Measurements from ENCODE around the gene SLC12A8.

SLC12A8 gene

GRCh38 chr3:125194849-125195601 is 17.5 kb downstream of the SLC12A8 start:
- H3K4me1 ChIP-seq (ENCODE audit: control insufficient read depth, insufficient read depth, low read length): peaks cover 20% of the 10 kb centered on the region
- no peaks in the 10 kb centered on the region for H3K9me3 ChIP-seq (ENCODE audit: control insufficient read depth, insufficient read depth, low read length)
- H3K36me3 ChIP-seq (ENCODE audit: control insufficient read depth, insufficient read depth, low read length): peaks cover 3% of the 10 kb centered on the region
- no peak overlapping the region for H3K4me3 ChIP-seq (ENCODE audit: low read depth, low read length)
- no peaks in the 10 kb centered on the region for H3K27me3 ChIP-seq (ENCODE audit: control insufficient read depth, insufficient read depth, low read length)
- H3K9ac ChIP-seq (ENCODE audit: low read depth, low read length): no peak overlapping the region
- no peak overlapping the region for H3K27ac ChIP-seq (ENCODE audit: low read depth, low read length)

- Histone ChIP-seq H3K9ac (ENCODE audit: low read depth, low read length) (no peak overlapping the region), H3K4me3 (ENCODE audit: low read depth, low read length) (no peak overlapping the region), H3K27me3 (ENCODE audit: control insufficient read depth, insufficient read depth, low read length) (no peaks in the 10 kb centered on the region), H3K36me3 (ENCODE audit: control insufficient read depth, insufficient read depth, low read length) (peaks cover 8% of the 10 kb centered on the region), H3K27ac (ENCODE audit: low read depth, low read length) (no peak overlapping the region), H3K9me3 (ENCODE audit: control insufficient read depth, insufficient read depth, low read length) (no peaks in the 10 kb centered on the region), H3K4me1 (ENCODE audit: control insufficient read depth, insufficient read depth, low read length) (peaks cover 20% of the 10 kb centered on the region)
These were observed 18.3 kb downstream of the SLC12A8 start for GRCh38 chr3:125194061-125194848.

- Histone ChIP-seq H3K9me3 (ENCODE audit: control insufficient read depth, insufficient read depth, low read length) (no peaks in the 10 kb centered on the region), H3K4me1 (ENCODE audit: control insufficient read depth, insufficient read depth, low read length) (peaks cover 26% of the 10 kb centered on the region), H3K9ac (ENCODE audit: low read depth, low read length) (no peak overlapping the region), H3K27ac (ENCODE audit: low read depth, low read length) (peak overlapping the region; percentile 53), H3K27me3 (ENCODE audit: control insufficient read depth, insufficient read depth, low read length) (no peaks in the 10 kb centered on the region), H3K4me3 (ENCODE audit: low read depth, low read length) (no peak overlapping the region), H3K36me3 (ENCODE audit: control insufficient read depth, insufficient read depth, low read length) (peaks cover 19% of the 10 kb centered on the region)
These were observed 20.1 kb downstream of the SLC12A8 start for GRCh38 chr3:125192190-125193035.

GRCh38 chr3:125191730-125192129 is 20.8 kb downstream of the SLC12A8 start:
- Histone ChIP-seq H3K27me3 (ENCODE audit: control insufficient read depth, insufficient read depth, low read length) (no peaks in the 10 kb centered on the region), H3K27ac (ENCODE audit: low read depth, low read length) (peak overlapping the region; percentile 46)

GRCh38 chr3:125191256-125191655 is 21.3 kb downstream of the SLC12A8 start:
- Histone ChIP-seq H3K9me3 (ENCODE audit: control insufficient read depth, insufficient read depth, low read length) (no peaks in the 10 kb centered on the region), H3K4me3 (ENCODE audit: low read depth, low read length) (no peak overlapping the region), H3K36me3 (ENCODE audit: control insufficient read depth, insufficient read depth, low read length) (peaks cover 19% of the 10 kb centered on the region), H3K27ac (ENCODE audit: low read depth, low read length) (no peak overlapping the region), H3K27me3 (ENCODE audit: control insufficient read depth, insufficient read depth, low read length) (no peaks in the 10 kb centered on the region), H3K4me1 (ENCODE audit: control insufficient read depth, insufficient read depth, low read length) (peaks cover 37% of the 10 kb centered on the region), H3K9ac (ENCODE audit: low read depth, low read length) (no peak overlapping the region)

More at GRCh38 chr3:125191730-125192129, 20.8 kb downstream of the SLC12A8 start:
- Histone ChIP-seq H3K36me3 (ENCODE audit: control insufficient read depth, insufficient read depth, low read length) (peaks cover 19% of the 10 kb centered on the region), H3K9me3 (ENCODE audit: control insufficient read depth, insufficient read depth, low read length) (no peaks in the 10 kb centered on the region), H3K9ac (ENCODE audit: low read depth, low read length) (no peak overlapping the region), H3K4me1 (ENCODE audit: control insufficient read depth, insufficient read depth, low read length) (peaks cover 32% of the 10 kb centered on the region), H3K4me3 (ENCODE audit: low read depth, low read length) (no peak overlapping the region)

- no peak overlapping the region for H3K9ac ChIP-seq (ENCODE audit: low read depth, low read length)
- no peak overlapping the region for H3K27ac ChIP-seq (ENCODE audit: low read depth, low read length)
- peaks cover 38% of the 10 kb centered on the region for H3K4me1 ChIP-seq (ENCODE audit: control insufficient read depth, insufficient read depth, low read length)
- peaks cover 19% of the 10 kb centered on the region for H3K36me3 ChIP-seq (ENCODE audit: control insufficient read depth, insufficient read depth, low read length)
- H3K27me3 ChIP-seq (ENCODE audit: control insufficient read depth, insufficient read depth, low read length): no peaks in the 10 kb centered on the region
- no peak overlapping the region for H3K4me3 ChIP-seq (ENCODE audit: low read depth, low read length)
- no peaks in the 10 kb centered on the region for H3K9me3 ChIP-seq (ENCODE audit: control insufficient read depth, insufficient read depth, low read length)
These were observed 21.8 kb downstream of the SLC12A8 start for GRCh38 chr3:125190786-125191185.

GRCh38 chr3:125189378-125190165 is 23.0 kb downstream of the SLC12A8 start:
- no peak overlapping the region for H3K4me3 ChIP-seq (ENCODE audit: low read depth, low read length)
- H3K9ac ChIP-seq (ENCODE audit: low read depth, low read length): no peak overlapping the region
- H3K27ac ChIP-seq (ENCODE audit: low read depth, low read length): no peak overlapping the region
- H3K9me3 ChIP-seq (ENCODE audit: control insufficient read depth, insufficient read depth, low read length): no peaks in the 10 kb centered on the region
- peaks cover 19% of the 10 kb centered on the region for H3K36me3 ChIP-seq (ENCODE audit: control insufficient read depth, insufficient read depth, low read length)
- H3K4me1 ChIP-seq (ENCODE audit: control insufficient read depth, insufficient read depth, low read length): peaks cover 31% of the 10 kb centered on the region
- no peaks in the 10 kb centered on the region for H3K27me3 ChIP-seq (ENCODE audit: control insufficient read depth, insufficient read depth, low read length)

GRCh38 chr3:125188955-125189354 is 23.6 kb downstream of the SLC12A8 start:
- Histone ChIP-seq H3K9ac (ENCODE audit: low read depth, low read length) (no peak overlapping the region), H3K36me3 (ENCODE audit: control insufficient read depth, insufficient read depth, low read length) (peaks cover 19% of the 10 kb centered on the region), H3K4me3 (ENCODE audit: low read depth, low read length) (no peak overlapping the region), H3K27ac (ENCODE audit: low read depth, low read length) (no peak overlapping the region), H3K9me3 (ENCODE audit: control insufficient read depth, insufficient read depth, low read length) (no peaks in the 10 kb centered on the region), H3K27me3 (ENCODE audit: control insufficient read depth, insufficient read depth, low read length) (no peaks in the 10 kb centered on the region), H3K4me1 (ENCODE audit: control insufficient read depth, insufficient read depth, low read length) (peaks cover 30% of the 10 kb centered on the region)

- H3K4me3 ChIP-seq (ENCODE audit: low read depth, low read length): no peak overlapping the region
- H3K36me3 ChIP-seq (ENCODE audit: control insufficient read depth, insufficient read depth, low read length): peaks cover 19% of the 10 kb centered on the region
- H3K4me1 ChIP-seq (ENCODE audit: control insufficient read depth, insufficient read depth, low read length): peaks cover 37% of the 10 kb centered on the region
- H3K27me3 ChIP-seq (ENCODE audit: control insufficient read depth, insufficient read depth, low read length): no peaks in the 10 kb centered on the region
- no peak overlapping the region for H3K9ac ChIP-seq (ENCODE audit: low read depth, low read length)
- peak overlapping the region; percentile 9 for H3K27ac ChIP-seq (ENCODE audit: low read depth, low read length)
- no peaks in the 10 kb centered on the region for H3K9me3 ChIP-seq (ENCODE audit: control insufficient read depth, insufficient read depth, low read length)
These were observed 25.0 kb downstream of the SLC12A8 start for GRCh38 chr3:125187599-125187910.

- Histone ChIP-seq H3K9ac (ENCODE audit: low read depth, low read length) (no peak overlapping the region), H3K4me3 (ENCODE audit: low read depth, low read length) (no peak overlapping the region), H3K27me3 (ENCODE audit: control insufficient read depth, insufficient read depth, low read length) (no peaks in the 10 kb centered on the region), H3K9me3 (ENCODE audit: control insufficient read depth, insufficient read depth, low read length) (no peaks in the 10 kb centered on the region), H3K27ac (ENCODE audit: low read depth, low read length) (peak overlapping the region; percentile 9), H3K4me1 (ENCODE audit: control insufficient read depth, insufficient read depth, low read length) (peaks cover 32% of the 10 kb centered on the region), H3K36me3 (ENCODE audit: control insufficient read depth, insufficient read depth, low read length) (peaks cover 19% of the 10 kb centered on the region)
These were observed 25.5 kb downstream of the SLC12A8 start for GRCh38 chr3:125186800-125187598.

All from HUES48 (cell line).